GM12878 (cell line): ENCODE measurements around the gene CD52. TPM values are rescaled to one million over a fixed set of nuclear protein-coding genes. Genes with fewer than 3 reads are reported as not detected.
"Not testable (repeated sequence)": the region's sequence is repeated elsewhere in the genome, so short reads cannot be mapped to it uniquely, and the experiment has no call there.

Experiments used
- ATAC-seq: fragments of 200-7000 bp; cut with Tn5 transposase; 3 replicates; pipeline ENCODE4 v1.9.1; 2020; ENCODE audit warnings: mild to moderate bottlenecking, moderate library complexity
- BruUV-seq: library from RNA; stranded (reverse); fragments of 400-500 nt; replicated peaks from 2 replicates; lab custom pipeline; 2021; lab: Mats Ljungman, UMichigan
- CTCF ChIA-PET: fragments of 300-600 bp; sonication (Branson Sonifier 250); formaldehyde crosslinking; extraction: SDS; loops from one replicate; lab custom pipeline; 2021; ENCODE audit warnings: inconsistent platforms; lab: Yijun Ruan, JAX
- POLR2A ChIA-PET: fragments of 350-600 bp; formaldehyde crosslinking; extraction: SDS; loops from one replicate; lab custom pipeline; 2021; ENCODE audit warnings: inconsistent platforms; lab: Charles Lee
- RAD21 ChIA-PET: fragments of 300-600 bp; sonication (Branson Sonifier 250); formaldehyde crosslinking; loops from one replicate; lab custom pipeline; 2023; ENCODE audit warnings: antibody characterized with exemption; ENCODE audit not compliant: unreplicated experiment; lab: Charles Lee
- SMC1A ChIA-PET: fragments of 300-600 bp; sonication (Branson Sonifier 250); formaldehyde crosslinking; loops from one replicate; lab custom pipeline; 2023; ENCODE audit not compliant: unreplicated experiment, uncharacterized antibody; lab: Charles Lee
- DNase-seq: peaks from one replicate; pipeline ENCODE4 v3.0.0-alpha.2; 2011; ENCODE audit warnings: low read depth, low spot score
- FAIRE-seq: peaks from 3 replicates; lab custom pipeline; 2011; peaks lifted over from hg19 to GRCh38; lab: Jason Lieb, UNC
- H2AFZ ChIP-seq: 2 replicates; pipeline ENCODE4 v1.6.0; 2011; ENCODE audit warnings: low read depth, low read length, control low read depth; ENCODE audit not compliant: control insufficient read depth
- H3K27ac ChIP-seq: 2 replicates; pipeline ENCODE4 v1.5.1; 2011; ENCODE audit warnings: control low read depth; ENCODE audit not compliant: control insufficient read depth, insufficient read depth
- H3K27me3 ChIP-seq, 2 experiments: replicated peaks in 1 of 2; 2 replicates each; pipeline versions ENCODE4 v1.6.0 to v1.6.1; 2011; ENCODE audit warnings: low read length in 1 of 2; ENCODE audit not compliant: control insufficient read depth in 2 of 2, insufficient read depth in 2 of 2
- H3K36me3 ChIP-seq, 2 experiments: 2 replicates each; pipeline ENCODE4 v1.5.1; 2011; ENCODE audit warnings: low read length in 1 of 2; ENCODE audit not compliant: control insufficient read depth in 2 of 2, insufficient read depth in 2 of 2
- H3K4me1 ChIP-seq: 2 replicates; pipeline ENCODE4 v1.6.1; 2011; ENCODE audit warnings: mild to moderate bottlenecking, low read length, moderate library complexity, mixed read lengths; ENCODE audit not compliant: control insufficient read depth, insufficient read depth
- H3K4me2 ChIP-seq: 2 replicates; pipeline ENCODE4 v1.6.0; 2011; ENCODE audit warnings: control low read depth; ENCODE audit not compliant: control insufficient read depth, insufficient read depth
- H3K4me3 ChIP-seq: fragments of 200-600 bp; sonication (generic); 2 replicates; pipeline ENCODE4 v1.5.1; 2016
- H3K79me2 ChIP-seq: 2 replicates; pipeline ENCODE4 v1.6.0; 2011; ENCODE audit warnings: low read length; ENCODE audit not compliant: control insufficient read depth, insufficient read depth
- H3K9ac ChIP-seq: 2 replicates; pipeline ENCODE4 v1.8.0; 2011; ENCODE audit warnings: low read length, control low read depth, mixed read lengths; ENCODE audit not compliant: control insufficient read depth, insufficient read depth
- H3K9me3 ChIP-seq: replicated peaks from 3 replicates; pipeline ENCODE4 v1.5.1; 2011; ENCODE audit warnings: mild to moderate bottlenecking, low read length; ENCODE audit not compliant: control insufficient read depth, insufficient read depth
- H4K20me1 ChIP-seq: 2 replicates; pipeline ENCODE4 v1.6.0; 2011; ENCODE audit not compliant: control insufficient read depth, insufficient read depth
- CBX5 ChIP-seq: sonication (generic); IDR thresholded peaks from 2 replicates; pipeline ENCODE4 v1.6.1; 2016; ENCODE audit warnings: low read depth, moderate library complexity, mild to moderate bottlenecking, inconsistent platforms
- ZNF207 ChIP-seq: fragments of 450-650 bp; IDR thresholded peaks from 2 replicates; pipeline ENCODE4 v1.6.1; 2014; ENCODE audit warnings: antibody characterized with exemption, mild to moderate bottlenecking, borderline replicate concordance
- WGBS: methylation state at CpG from one replicate; pipeline ENCODE4 v1.1.6; 2016; ENCODE audit warnings: low lambda C conversion rate; ENCODE audit not compliant: insufficient replicate concordance, insufficient coverage; ENCODE audit errors: missing lambda C conversion rate; 5-methylcytosine and 5-hydroxymethylcytosine counted together
- in situ Hi-C: fragments of 300-500 bp; cut with MboI; formaldehyde crosslinking; loops from 9 replicates; pipeline ENCODE4 v1.14.3; 2018; ENCODE audit warnings: mixed read lengths
- intact Hi-C: fragments of 100-400 bp; cut with micrococcal nuclease; formaldehyde crosslinking; loops from one replicate; pipeline ENCODE4 v1.14.2; 2022; ENCODE audit not compliant: unreplicated experiment
- polyA plus RNA-seq, 11 experiments: library from polyadenylated mRNA; depleted of rRNA in 4 of 11; unstranded in 6 of 11; stranded (reverse) in 5 of 11; fragments of >200 nt; fragmentation: Nextera tagmentation in 4 of 11; fragmentation: Illumina TruSeq in 1 of 11; extraction: Ambion mirVana in 4 of 11; extraction: Trizol in 1 of 11; gene quantifications; 1 replicate in 1 of 11; 2 replicates in 10 of 11; pipeline versions ENCODE4 v1.2.1 to v1.2.3, GENCODE V29; 2011 to 2016; ENCODE audit warnings: inconsistent platforms in 2 of 11, missing spikeins in 2 of 11, low read depth in 1 of 11
- total RNA-seq, 4 experiments: library from RNA; depleted of rRNA in 3 of 4; stranded (reverse); fragments of >200 nt in 3 of 4; fragmentation: Illumina TruSeq in 1 of 4; extraction: Trizol in 1 of 4; gene quantifications; 2 replicates each; pipeline versions ENCODE4 v1.2.1 to v1.2.3, GENCODE V29; 2013 to 2021

The CD52 gene
- total and polyA plus RNA-seq, 10 of the 15 experiments (the other 5 are each of a cell fraction or from before 2014, with no cell fraction given): 237 to 2,736 (median 532) TPM

DNA sequence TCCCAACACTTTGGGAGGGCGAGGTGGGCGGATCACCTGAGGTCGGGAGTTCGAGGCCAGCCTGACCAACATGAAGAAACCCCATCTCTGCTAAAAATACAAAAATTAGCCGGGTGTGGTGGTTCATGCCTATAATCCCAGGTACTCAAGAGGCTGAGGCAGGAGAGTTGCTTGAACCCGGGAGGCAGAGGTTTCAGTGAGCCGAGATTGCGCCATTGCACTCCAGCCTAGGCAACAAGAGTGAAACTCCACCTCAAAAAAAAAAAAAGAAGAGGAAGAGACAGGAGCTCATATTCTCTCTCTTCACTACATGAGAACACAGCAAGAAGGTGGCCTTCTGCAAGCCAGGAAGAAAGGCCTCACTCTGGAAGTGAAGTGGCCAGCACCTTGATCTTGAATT, 15.6 kb downstream of the CD52 start:
- in situ Hi-C loops, H3K4me2 ChIP-seq, H3K27ac ChIP-seq, H3K79me2 ChIP-seq, H3K36me3 ChIP-seq, intact Hi-C loops, BruUV-seq, POLR2A ChIA-PET, H3K9me3 ChIP-seq, H3K4me3 ChIP-seq, H2AFZ ChIP-seq, DNase-seq, H3K4me1 ChIP-seq, ATAC-seq, FAIRE-seq, H3K9ac ChIP-seq, H3K27me3 ChIP-seq, H4K20me1 ChIP-seq: not testable (repeated sequence)
- WGBS: 73% methylated on average over 7 of the region's 8 CpGs
- CTCF ChIA-PET: interaction anchor here (0.7 to 2.2 kb wide), 3 partner anchors 12 to 57 kb away, joined by 3 to 7 read pairs (median 4); no protein-coding TSS in a partner anchor
- SMC1A ChIA-PET: interaction anchor here (1.7 kb wide), 1 partner anchor 12 kb away, joined by 4 read pairs; no protein-coding TSS in a partner anchor
- RAD21 ChIA-PET: interaction anchor here (0.7 to 1.8 kb wide), 2 partner anchors 48 to 319 kb away, joined by 4 to 5 read pairs; no protein-coding TSS in a partner anchor

DNA sequence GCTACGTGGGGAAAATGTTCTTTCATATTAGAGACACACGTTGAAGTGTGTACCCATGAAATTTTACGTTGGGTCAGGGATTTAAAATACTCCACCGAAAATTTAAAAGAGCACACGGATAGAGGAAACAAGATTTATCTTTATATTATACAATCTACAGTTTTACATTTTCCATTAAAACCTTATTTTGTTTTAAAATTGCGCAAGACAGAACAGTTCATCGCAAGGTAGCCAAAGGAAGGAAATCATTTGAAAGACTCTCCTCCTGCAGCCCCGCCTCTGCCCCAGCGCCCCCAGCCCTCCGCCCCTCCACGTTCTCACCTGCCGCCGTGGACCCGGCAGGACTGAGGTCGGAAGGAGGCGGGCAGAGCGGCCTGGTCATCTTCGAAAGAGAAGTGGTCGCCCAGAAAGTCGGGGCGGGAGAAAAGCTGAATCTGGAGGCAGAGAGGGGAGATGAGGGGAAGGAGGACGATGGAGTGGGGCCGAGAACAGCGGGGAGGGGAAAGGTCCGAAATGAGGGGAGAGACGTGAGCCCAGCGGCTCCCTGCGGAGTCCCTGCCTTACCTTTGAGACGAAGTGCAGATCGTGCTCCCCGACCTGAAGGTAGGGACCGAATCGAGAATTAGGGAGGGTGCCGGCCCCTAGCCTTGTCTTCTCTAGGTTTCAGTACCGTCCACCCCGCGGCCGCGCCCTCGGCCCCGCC, 18.2 kb downstream of the CD52 start:
- TF ChIP-seq ZNF207 (no peak), CBX5 (no peak)
- H3K27me3 ChIP-seq: peaks cover 0 to 6% of the 10 kb centered on the region in 2 experiments; a peak in 2 of 4 replicates
- in situ Hi-C loops (no loop called here), intact Hi-C loops (no loop called here)
- SMC1A ChIA-PET: no interaction called here
- ATAC-seq (no peak), FAIRE-seq (peak; percentile 38), DNase-seq (no peak)
- H3K27ac ChIP-seq: no peak overlapping the region
- no peaks in the 10 kb centered on the region for H4K20me1 ChIP-seq
- H3K4me2 ChIP-seq: peak overlapping the region; percentile 96
- no peaks in the 10 kb centered on the region for H3K79me2 ChIP-seq
- CTCF ChIA-PET: interaction anchor here (1.0 to 1.4 kb wide), 3 partner anchors 14 to 81 kb away, joined by 3 to 4 read pairs (median 3); no protein-coding TSS in a partner anchor
- no peaks in the 10 kb centered on the region for H3K9me3 ChIP-seq
- H3K4me1 ChIP-seq: peaks cover 6% of the 10 kb centered on the region; the same call in 1 of the 2 replicates
- WGBS: 2% methylated on average over 34 of the region's 41 CpGs
- H3K4me3 ChIP-seq: peak overlapping the region; percentile 68
- POLR2A ChIA-PET: interaction anchor here (0.6 kb wide), 1 partner anchor 191 kb away, joined by 3 read pairs; no protein-coding TSS in a partner anchor
- no TSS peak for BruUV-seq
- no peaks in the 10 kb centered on the region for H3K36me3 ChIP-seq
- RAD21 ChIA-PET: interaction anchor here (1.2 to 1.4 kb wide), 2 partner anchors 50 to 63 kb away, joined by 3 read pairs; no protein-coding TSS in a partner anchor
- peak overlapping the region; percentile 73 for H2AFZ ChIP-seq
- no peak overlapping the region for H3K9ac ChIP-seq
